WTC11 (cell line): ENCODE measurements around the gene ST8SIA4. TPM values are rescaled to one million over a fixed set of nuclear protein-coding genes. Genes with fewer than 3 reads are reported as not detected.

Experiments
- ATAC-seq: fragments of 200-7000 bp; cut with Tn5 transposase; 2 replicates; pipeline ENCODE4 v1.10.0; 2021; ENCODE audit warnings: mild to moderate bottlenecking, moderate library complexity
- CTCF ChIA-PET: fragments of 300-600 bp; sonication (Branson Sonifier 250); formaldehyde crosslinking; loops from one replicate; lab custom pipeline; 2021; ENCODE audit warnings: antibody characterized with exemption; lab: Charles Lee
- POLR2A ChIA-PET: fragments of 350-600 bp; sonication (Branson Sonifier 250); formaldehyde crosslinking; loops from one replicate; lab custom pipeline; 2021; ENCODE audit warnings: antibody characterized with exemption; lab: Charles Lee
- DNase-seq: peaks from one replicate; pipeline ENCODE4 v3.0.0; 2021; ENCODE audit warnings: low spot score
- H3K27ac Mint-ChIP-seq: 2 replicates; pipeline ENCODE4 v1.8.0; 2021; ENCODE audit warnings: mixed read lengths
- H3K27me3 Mint-ChIP-seq: 2 replicates; pipeline ENCODE4 v1.8.0; 2021; ENCODE audit warnings: low read depth, mild to moderate bottlenecking, moderate library complexity, mixed read lengths
- H3K36me3 Mint-ChIP-seq: 2 replicates; pipeline ENCODE4 v1.8.0; 2021; ENCODE audit warnings: mixed read lengths
- H3K4me1 Mint-ChIP-seq: 2 replicates; pipeline ENCODE4 v1.8.0; 2022; ENCODE audit warnings: mixed read lengths
- H3K4me3 Mint-ChIP-seq: 2 replicates; pipeline ENCODE4 v1.8.0; 2021; ENCODE audit warnings: mild to moderate bottlenecking, moderate library complexity, mixed read lengths
- H3K9me3 Mint-ChIP-seq: 2 replicates; pipeline ENCODE4 v1.8.0; 2021; ENCODE audit warnings: mixed read lengths
- EMX1 ChIP-seq: fragments of 250-450 bp; sonication (Bioruptor Pico); IDR thresholded peaks from 2 replicates; pipeline ENCODE4 v1.8.0; 2021; ENCODE audit warnings: mild to moderate bottlenecking
- NFATC4 ChIP-seq: fragments of 250-450 bp; sonication (Bioruptor Pico); IDR thresholded peaks from 2 replicates; pipeline ENCODE4 v1.9.0; 2021; ENCODE audit warnings: mild to moderate bottlenecking
- NFYB ChIP-seq: sonication (generic); formaldehyde crosslinking; conservative IDR thresholded peaks from 2 replicates; pipeline ENCODE4 v1.8.0; 2022; ENCODE audit warnings: low read depth, missing genetic modification reagents
- NR3C1 ChIP-seq: sonication (generic); formaldehyde crosslinking; conservative IDR thresholded peaks from 2 replicates; pipeline ENCODE4 v1.8.1; 2023; ENCODE audit warnings: low read depth, mild to moderate bottlenecking, missing genetic modification reagents
- PRRX2 ChIP-seq: fragments of 250-450 bp; sonication (Bioruptor Pico); IDR thresholded peaks from 2 replicates; pipeline ENCODE4 v1.8.0; 2021; ENCODE audit warnings: mild to moderate bottlenecking
- SMAD3 ChIP-seq: sonication (generic); formaldehyde crosslinking; IDR thresholded peaks from 2 replicates; pipeline ENCODE4 v1.8.0; 2022; ENCODE audit warnings: missing genetic modification reagents, mild to moderate bottlenecking, borderline replicate concordance
- ZNF396 ChIP-seq: fragments of 250-450 bp; sonication (Bioruptor Pico); IDR thresholded peaks from 2 replicates; pipeline ENCODE4 v1.8.0; 2021; ENCODE audit warnings: mild to moderate bottlenecking, moderate library complexity, borderline replicate concordance
- ZNF671 ChIP-seq: fragments of 250-450 bp; sonication (Bioruptor Pico); IDR thresholded peaks from 2 replicates; pipeline ENCODE4 v1.8.0; 2021; ENCODE audit warnings: mild to moderate bottlenecking
- total RNA-seq: library from RNA; stranded (reverse); gene quantifications from 3 replicates; pipeline ENCODE4 v1.2.3, GENCODE V29; 2021
- TF ChIP-seq, protein P1 (sequence below): sonication (generic); formaldehyde crosslinking; conservative IDR thresholded peaks from 2 replicates; pipeline ENCODE4 v1.8.1; 2023; ENCODE audit warnings: mild to moderate bottlenecking, low read depth, missing genetic modification reagents, moderate library complexity
- TF ChIP-seq, protein P2 (sequence below): sonication (generic); formaldehyde crosslinking; IDR thresholded peaks from 2 replicates; pipeline ENCODE4 v1.8.1; 2023; ENCODE audit warnings: mild to moderate bottlenecking, missing genetic modification reagents, borderline replicate concordance
- TF ChIP-seq, protein P3 (sequence below): sonication (generic); formaldehyde crosslinking; IDR thresholded peaks from 2 replicates; pipeline ENCODE4 v1.8.0; 2023; ENCODE audit warnings: mild to moderate bottlenecking, missing genetic modification reagents
- TF ChIP-seq, protein P4 (sequence below): fragments of 200-600 bp; IDR thresholded peaks from 2 replicates; pipeline ENCODE4 v1.8.0; 2022; ENCODE audit warnings: antibody characterized with exemption
- TF ChIP-seq, protein P5 (sequence below): sonication (generic); formaldehyde crosslinking; IDR thresholded peaks from 2 replicates; pipeline ENCODE4 v1.8.1; 2022; ENCODE audit warnings: low read depth, mild to moderate bottlenecking, moderate library complexity, missing genetic modification reagents, borderline replicate concordance
- TF ChIP-seq, protein P6 (sequence below): fragments of 250-450 bp; sonication (Bioruptor Pico); IDR thresholded peaks from 2 replicates; pipeline ENCODE4 v1.8.0; 2021; ENCODE audit warnings: mild to moderate bottlenecking
- TF ChIP-seq, protein P7 (sequence below): fragments of 250-450 bp; sonication (Bioruptor Pico); IDR thresholded peaks from 2 replicates; pipeline ENCODE4 v1.9.0; 2021; ENCODE audit warnings: mild to moderate bottlenecking, borderline replicate concordance

Gene ST8SIA4
- total RNA-seq, 1 experiment from 2014 or later, result 1.3 TPM

DNA sequence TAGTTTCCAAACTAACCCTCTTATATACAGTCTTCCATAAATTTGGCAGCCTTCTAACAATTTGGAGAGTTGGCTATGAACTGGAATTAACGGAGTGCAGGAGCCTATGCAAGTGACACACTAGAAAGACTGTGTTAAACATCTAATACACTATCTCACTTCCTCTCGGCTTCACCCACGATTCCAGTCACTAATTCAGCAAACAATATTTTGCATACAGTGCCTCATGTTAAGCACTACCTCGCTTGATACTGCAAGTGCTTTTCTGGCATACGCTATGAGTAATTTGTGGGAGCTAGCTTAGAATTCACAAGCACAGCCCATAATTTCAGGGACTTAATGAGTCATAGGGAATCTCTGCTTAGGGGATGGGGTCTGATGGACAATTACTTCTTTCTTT lies 102.5 kb downstream of the ST8SIA4 start (continued):
- TF ChIP-seq, protein P1, sequence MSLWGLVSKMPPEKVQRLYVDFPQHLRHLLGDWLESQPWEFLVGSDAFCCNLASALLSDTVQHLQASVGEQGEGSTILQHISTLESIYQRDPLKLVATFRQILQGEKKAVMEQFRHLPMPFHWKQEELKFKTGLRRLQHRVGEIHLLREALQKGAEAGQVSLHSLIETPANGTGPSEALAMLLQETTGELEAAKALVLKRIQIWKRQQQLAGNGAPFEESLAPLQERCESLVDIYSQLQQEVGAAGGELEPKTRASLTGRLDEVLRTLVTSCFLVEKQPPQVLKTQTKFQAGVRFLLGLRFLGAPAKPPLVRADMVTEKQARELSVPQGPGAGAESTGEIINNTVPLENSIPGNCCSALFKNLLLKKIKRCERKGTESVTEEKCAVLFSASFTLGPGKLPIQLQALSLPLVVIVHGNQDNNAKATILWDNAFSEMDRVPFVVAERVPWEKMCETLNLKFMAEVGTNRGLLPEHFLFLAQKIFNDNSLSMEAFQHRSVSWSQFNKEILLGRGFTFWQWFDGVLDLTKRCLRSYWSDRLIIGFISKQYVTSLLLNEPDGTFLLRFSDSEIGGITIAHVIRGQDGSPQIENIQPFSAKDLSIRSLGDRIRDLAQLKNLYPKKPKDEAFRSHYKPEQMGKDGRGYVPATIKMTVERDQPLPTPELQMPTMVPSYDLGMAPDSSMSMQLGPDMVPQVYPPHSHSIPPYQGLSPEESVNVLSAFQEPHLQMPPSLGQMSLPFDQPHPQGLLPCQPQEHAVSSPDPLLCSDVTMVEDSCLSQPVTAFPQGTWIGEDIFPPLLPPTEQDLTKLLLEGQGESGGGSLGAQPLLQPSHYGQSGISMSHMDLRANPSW, result no peak
- TF ChIP-seq, protein P2, sequence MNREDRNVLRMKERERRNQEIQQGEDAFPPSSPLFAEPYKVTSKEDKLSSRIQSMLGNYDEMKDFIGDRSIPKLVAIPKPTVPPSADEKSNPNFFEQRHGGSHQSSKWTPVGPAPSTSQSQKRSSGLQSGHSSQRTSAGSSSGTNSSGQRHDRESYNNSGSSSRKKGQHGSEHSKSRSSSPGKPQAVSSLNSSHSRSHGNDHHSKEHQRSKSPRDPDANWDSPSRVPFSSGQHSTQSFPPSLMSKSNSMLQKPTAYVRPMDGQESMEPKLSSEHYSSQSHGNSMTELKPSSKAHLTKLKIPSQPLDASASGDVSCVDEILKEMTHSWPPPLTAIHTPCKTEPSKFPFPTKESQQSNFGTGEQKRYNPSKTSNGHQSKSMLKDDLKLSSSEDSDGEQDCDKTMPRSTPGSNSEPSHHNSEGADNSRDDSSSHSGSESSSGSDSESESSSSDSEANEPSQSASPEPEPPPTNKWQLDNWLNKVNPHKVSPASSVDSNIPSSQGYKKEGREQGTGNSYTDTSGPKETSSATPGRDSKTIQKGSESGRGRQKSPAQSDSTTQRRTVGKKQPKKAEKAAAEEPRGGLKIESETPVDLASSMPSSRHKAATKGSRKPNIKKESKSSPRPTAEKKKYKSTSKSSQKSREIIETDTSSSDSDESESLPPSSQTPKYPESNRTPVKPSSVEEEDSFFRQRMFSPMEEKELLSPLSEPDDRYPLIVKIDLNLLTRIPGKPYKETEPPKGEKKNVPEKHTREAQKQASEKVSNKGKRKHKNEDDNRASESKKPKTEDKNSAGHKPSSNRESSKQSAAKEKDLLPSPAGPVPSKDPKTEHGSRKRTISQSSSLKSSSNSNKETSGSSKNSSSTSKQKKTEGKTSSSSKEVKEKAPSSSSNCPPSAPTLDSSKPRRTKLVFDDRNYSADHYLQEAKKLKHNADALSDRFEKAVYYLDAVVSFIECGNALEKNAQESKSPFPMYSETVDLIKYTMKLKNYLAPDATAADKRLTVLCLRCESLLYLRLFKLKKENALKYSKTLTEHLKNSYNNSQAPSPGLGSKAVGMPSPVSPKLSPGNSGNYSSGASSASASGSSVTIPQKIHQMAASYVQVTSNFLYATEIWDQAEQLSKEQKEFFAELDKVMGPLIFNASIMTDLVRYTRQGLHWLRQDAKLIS (CRISPR knock-in tag), result no peak
- TF ChIP-seq PRRX2 (CRISPR knock-in tag) (no peak), SMAD3 (no peak), ZNF396 (CRISPR knock-in tag) (no peak), EMX1 (CRISPR knock-in tag) (no peak), ZNF671 (CRISPR knock-in tag) (no peak)
- TF ChIP-seq, protein P3, sequence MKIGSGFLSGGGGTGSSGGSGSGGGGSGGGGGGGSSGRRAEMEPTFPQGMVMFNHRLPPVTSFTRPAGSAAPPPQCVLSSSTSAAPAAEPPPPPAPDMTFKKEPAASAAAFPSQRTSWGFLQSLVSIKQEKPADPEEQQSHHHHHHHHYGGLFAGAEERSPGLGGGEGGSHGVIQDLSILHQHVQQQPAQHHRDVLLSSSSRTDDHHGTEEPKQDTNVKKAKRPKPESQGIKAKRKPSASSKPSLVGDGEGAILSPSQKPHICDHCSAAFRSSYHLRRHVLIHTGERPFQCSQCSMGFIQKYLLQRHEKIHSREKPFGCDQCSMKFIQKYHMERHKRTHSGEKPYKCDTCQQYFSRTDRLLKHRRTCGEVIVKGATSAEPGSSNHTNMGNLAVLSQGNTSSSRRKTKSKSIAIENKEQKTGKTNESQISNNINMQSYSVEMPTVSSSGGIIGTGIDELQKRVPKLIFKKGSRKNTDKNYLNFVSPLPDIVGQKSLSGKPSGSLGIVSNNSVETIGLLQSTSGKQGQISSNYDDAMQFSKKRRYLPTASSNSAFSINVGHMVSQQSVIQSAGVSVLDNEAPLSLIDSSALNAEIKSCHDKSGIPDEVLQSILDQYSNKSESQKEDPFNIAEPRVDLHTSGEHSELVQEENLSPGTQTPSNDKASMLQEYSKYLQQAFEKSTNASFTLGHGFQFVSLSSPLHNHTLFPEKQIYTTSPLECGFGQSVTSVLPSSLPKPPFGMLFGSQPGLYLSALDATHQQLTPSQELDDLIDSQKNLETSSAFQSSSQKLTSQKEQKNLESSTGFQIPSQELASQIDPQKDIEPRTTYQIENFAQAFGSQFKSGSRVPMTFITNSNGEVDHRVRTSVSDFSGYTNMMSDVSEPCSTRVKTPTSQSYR (CRISPR knock-in tag), result no peak
- TF ChIP-seq, protein P4, sequence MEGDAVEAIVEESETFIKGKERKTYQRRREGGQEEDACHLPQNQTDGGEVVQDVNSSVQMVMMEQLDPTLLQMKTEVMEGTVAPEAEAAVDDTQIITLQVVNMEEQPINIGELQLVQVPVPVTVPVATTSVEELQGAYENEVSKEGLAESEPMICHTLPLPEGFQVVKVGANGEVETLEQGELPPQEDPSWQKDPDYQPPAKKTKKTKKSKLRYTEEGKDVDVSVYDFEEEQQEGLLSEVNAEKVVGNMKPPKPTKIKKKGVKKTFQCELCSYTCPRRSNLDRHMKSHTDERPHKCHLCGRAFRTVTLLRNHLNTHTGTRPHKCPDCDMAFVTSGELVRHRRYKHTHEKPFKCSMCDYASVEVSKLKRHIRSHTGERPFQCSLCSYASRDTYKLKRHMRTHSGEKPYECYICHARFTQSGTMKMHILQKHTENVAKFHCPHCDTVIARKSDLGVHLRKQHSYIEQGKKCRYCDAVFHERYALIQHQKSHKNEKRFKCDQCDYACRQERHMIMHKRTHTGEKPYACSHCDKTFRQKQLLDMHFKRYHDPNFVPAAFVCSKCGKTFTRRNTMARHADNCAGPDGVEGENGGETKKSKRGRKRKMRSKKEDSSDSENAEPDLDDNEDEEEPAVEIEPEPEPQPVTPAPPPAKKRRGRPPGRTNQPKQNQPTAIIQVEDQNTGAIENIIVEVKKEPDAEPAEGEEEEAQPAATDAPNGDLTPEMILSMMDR, result no peak
- TF ChIP-seq, protein P5, sequence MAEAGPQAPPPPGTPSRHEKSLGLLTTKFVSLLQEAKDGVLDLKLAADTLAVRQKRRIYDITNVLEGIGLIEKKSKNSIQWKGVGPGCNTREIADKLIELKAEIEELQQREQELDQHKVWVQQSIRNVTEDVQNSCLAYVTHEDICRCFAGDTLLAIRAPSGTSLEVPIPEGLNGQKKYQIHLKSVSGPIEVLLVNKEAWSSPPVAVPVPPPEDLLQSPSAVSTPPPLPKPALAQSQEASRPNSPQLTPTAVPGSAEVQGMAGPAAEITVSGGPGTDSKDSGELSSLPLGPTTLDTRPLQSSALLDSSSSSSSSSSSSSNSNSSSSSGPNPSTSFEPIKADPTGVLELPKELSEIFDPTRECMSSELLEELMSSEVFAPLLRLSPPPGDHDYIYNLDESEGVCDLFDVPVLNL (CRISPR knock-in tag), result no peak

DNA sequence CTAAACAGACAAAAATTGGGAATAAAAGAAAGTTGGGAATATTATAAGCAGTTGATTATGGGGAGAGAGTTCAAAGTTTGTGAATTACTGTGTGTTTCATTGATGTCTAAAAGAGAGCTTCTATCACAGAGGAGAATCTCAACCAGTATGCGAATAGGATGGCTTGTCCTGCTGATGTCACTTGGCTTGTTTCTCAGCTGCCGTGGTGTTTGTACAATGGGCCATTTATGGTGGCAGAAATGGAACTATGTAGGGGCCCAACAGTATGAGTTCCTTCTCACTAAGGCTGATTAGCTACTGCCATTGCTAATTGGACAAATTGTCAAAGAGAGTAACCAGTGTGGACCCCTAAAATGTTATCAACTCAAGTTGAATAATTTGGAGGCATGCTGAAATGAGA lies 103.9 kb downstream of the ST8SIA4 start:
- POLR2A ChIA-PET, result no interaction called here
- TF ChIP-seq NFATC4 (CRISPR knock-in tag) (no peak), NFYB (CRISPR knock-in tag) (no peak), NR3C1 (CRISPR knock-in tag) (no peak)
- TF ChIP-seq, protein P6, sequence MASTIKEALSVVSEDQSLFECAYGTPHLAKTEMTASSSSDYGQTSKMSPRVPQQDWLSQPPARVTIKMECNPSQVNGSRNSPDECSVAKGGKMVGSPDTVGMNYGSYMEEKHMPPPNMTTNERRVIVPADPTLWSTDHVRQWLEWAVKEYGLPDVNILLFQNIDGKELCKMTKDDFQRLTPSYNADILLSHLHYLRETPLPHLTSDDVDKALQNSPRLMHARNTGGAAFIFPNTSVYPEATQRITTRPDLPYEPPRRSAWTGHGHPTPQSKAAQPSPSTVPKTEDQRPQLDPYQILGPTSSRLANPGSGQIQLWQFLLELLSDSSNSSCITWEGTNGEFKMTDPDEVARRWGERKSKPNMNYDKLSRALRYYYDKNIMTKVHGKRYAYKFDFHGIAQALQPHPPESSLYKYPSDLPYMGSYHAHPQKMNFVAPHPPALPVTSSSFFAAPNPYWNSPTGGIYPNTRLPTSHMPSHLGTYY, result no peak
- TF ChIP-seq, protein P3 (CRISPR knock-in tag), result no peak
- TF ChIP-seq, protein P7, sequence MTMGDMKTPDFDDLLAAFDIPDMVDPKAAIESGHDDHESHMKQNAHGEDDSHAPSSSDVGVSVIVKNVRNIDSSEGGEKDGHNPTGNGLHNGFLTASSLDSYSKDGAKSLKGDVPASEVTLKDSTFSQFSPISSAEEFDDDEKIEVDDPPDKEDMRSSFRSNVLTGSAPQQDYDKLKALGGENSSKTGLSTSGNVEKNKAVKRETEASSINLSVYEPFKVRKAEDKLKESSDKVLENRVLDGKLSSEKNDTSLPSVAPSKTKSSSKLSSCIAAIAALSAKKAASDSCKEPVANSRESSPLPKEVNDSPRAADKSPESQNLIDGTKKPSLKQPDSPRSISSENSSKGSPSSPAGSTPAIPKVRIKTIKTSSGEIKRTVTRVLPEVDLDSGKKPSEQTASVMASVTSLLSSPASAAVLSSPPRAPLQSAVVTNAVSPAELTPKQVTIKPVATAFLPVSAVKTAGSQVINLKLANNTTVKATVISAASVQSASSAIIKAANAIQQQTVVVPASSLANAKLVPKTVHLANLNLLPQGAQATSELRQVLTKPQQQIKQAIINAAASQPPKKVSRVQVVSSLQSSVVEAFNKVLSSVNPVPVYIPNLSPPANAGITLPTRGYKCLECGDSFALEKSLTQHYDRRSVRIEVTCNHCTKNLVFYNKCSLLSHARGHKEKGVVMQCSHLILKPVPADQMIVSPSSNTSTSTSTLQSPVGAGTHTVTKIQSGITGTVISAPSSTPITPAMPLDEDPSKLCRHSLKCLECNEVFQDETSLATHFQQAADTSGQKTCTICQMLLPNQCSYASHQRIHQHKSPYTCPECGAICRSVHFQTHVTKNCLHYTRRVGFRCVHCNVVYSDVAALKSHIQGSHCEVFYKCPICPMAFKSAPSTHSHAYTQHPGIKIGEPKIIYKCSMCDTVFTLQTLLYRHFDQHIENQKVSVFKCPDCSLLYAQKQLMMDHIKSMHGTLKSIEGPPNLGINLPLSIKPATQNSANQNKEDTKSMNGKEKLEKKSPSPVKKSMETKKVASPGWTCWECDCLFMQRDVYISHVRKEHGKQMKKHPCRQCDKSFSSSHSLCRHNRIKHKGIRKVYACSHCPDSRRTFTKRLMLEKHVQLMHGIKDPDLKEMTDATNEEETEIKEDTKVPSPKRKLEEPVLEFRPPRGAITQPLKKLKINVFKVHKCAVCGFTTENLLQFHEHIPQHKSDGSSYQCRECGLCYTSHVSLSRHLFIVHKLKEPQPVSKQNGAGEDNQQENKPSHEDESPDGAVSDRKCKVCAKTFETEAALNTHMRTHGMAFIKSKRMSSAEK, result no peak

More for the DNA sequence above, 103.9 kb downstream of the ST8SIA4 start:
- CTCF ChIA-PET, result no interaction called here
- Mint-ChIP-seq H3K4me3 (no peak overlapping the region), H3K36me3 (no peaks in the 10 kb centered on the region), H3K9me3 (peaks cover 9% of the 10 kb centered on the region), H3K27ac (no peak overlapping the region), H3K4me1 (peaks cover 4% of the 10 kb centered on the region; the same call in 1 of the 2 replicates), H3K27me3 (no peaks in the 10 kb centered on the region)
- DNase-seq (no peak), ATAC-seq (no peak)
